Activated naive CD4-positive, alpha-beta T cell treated with anti-CD3 and anti-CD28 coated beads, Interleukin-2, amount 10 ng/mL, durations not matched to agents 5 hours and 36 hours (primary cell): Measurements from ENCODE around the gene TARBP2. TPM values are rescaled to one million over a fixed set of nuclear protein-coding genes. Genes with fewer than 3 reads are reported as not detected.

Experiments
- total RNA-seq, 2 experiments: library from RNA; stranded (reverse); gene quantifications; one replicate each; pipeline ENCODE4 v1.2.3, GENCODE V29; 2021

TARBP2 gene, protein sequence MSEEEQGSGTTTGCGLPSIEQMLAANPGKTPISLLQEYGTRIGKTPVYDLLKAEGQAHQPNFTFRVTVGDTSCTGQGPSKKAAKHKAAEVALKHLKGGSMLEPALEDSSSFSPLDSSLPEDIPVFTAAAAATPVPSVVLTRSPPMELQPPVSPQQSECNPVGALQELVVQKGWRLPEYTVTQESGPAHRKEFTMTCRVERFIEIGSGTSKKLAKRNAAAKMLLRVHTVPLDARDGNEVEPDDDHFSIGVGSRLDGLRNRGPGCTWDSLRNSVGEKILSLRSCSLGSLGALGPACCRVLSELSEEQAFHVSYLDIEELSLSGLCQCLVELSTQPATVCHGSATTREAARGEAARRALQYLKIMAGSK
- total RNA-seq = 10 to 100 TPM; 32.7 to 35.0 TPM

DNA sequence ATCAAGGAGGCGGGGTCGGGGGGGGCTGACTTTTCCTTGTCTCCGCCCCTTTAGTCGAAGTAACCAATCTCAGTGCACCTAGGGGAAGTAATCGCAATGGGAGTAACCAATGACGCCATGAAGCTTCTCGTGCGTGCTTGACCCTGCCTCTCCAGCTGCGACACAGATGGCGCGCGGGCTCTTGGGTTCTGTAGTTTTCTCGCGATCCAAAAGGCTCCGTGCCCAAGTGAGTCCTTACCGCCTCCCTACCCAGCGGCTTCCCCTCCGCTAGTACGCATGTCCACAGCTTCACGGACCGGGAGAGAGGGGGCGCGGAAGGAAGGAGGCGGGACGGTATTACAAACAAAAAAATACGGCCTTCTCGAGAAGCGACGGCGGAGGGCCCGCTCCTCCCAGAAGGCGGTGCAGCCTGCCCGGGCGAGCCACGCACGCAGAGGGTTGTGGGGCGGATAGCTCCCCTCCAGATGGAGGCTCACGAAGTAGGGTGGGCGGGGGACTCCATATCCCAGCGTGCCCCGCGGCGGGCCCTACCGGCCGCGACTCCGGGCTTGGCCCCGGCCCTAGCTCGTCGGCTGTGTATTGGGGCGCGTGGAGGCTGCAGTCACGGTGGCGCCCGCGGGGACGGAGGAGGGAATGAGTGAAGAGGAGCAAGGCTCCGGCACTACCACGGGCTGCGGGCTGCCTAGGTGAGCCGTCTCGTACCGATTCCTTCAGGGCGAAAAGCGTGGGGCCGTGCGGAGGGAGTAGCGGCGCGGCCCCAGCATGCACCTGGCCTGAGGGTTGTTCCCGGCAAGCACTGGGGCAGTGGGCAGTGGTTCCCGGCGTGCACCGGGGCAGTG lies at the start of gene TARBP2:
Gene TARBP2 (plus strand): TSS at position 508 of the 839 bp plus-strand sequence. CDS start 126 bp downstream, at position 634.

GRCh38 chr12:53451661-53452158 lies 49.4 kb upstream of the TARBP2 start, which contains the start of gene PCBP2:
PCBP2 (plus strand) TSS chr12:53452102; CDS start chr12:53454801, 2,699 bp downstream.

DNA sequence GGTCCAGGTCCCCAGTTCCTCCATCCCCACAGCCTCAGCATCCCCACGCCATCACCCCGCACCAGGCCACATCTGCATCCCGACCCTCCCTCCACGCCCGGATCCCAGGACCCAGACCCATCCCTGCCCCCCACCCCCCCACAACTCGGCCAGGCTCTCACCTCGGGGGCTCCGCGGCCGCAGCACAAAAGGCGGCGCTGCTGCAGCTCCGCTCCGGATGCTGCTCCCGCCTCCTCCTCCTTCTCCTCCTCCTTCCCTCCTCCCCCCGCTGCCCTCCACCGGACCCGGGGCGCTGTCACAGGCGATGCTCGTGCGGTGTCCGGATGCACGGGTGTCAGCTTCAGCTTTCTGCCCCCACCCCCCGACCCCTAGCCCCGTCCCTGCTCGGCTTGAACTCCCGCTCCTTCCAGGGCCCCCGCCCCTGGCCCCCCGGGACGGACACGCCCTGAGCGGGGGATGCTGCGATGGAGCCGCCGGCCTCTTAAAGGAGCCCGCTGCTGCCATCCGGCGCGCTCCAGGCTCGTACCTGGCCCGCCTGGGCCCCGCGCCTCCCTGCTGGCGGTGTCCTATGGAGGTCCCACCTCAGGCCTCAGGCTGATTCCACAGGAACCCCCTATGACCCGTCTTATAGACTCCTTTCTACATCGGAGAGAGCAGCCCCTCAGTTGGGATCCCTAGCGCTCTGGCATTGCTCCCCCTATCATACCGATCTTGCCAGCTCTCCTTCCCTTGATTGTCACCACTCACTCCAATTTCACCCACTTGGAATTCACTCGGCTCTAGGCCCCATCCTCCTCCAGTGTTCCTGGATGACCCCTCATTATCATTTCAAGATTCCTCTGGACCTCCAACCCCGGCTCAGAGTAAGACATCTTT lies 1.6 kb upstream of the TARBP2 start, which contains the start of gene MAP3K12:
Gene MAP3K12 (minus strand): TSS at position 193 of the 876 bp plus-strand sequence. CDS start 12,067 bp downstream, outside the sequence.

GRCh38 chr12:53506881-53507602 lies 6.0 kb downstream of the TARBP2 start, which contains the start of gene NPFF:
NPFF (minus strand) TSS chr12:53507484; CDS start chr12:53507474, 10 bp downstream.

Other genes with a start within 250 kb of the TARBP2 start
- 10 to 100 TPM; 71.4 to 71.7 TPM for gene ESPL1, start 233.0 kb upstream of the TARBP2 start, total RNA-seq
- gene PFDN5, start 205.7 kb upstream of the TARBP2 start, total RNA-seq = 100 to 1,000 TPM; 362 to 390 TPM
- gene MYG1, start 201.6 kb upstream of the TARBP2 start, total RNA-seq = 10 to 100 TPM; 59.3 to 62.5 TPM
- 10 to 100 TPM; 58.3 to 62.7 TPM for gene AAAS, start 179.7 kb upstream of the TARBP2 start, total RNA-seq
- gene SP7, start 164.9 kb upstream of the TARBP2 start, total RNA-seq = not detected
- 10 to 100 TPM; 78.4 to 84.7 TPM for gene SP1, start 121.1 kb upstream of the TARBP2 start, total RNA-seq
- gene AMHR2, start 77.4 kb upstream of the TARBP2 start, total RNA-seq = not detected
- gene PRR13, start 59.5 kb upstream of the TARBP2 start, total RNA-seq = 100 to 1,000 TPM; 188 to 202 TPM
- 100 to 1,000 TPM; 919 to 946 TPM for gene PCBP2, start 49.2 kb upstream of the TARBP2 start, total RNA-seq
- 10 to 100 TPM; 25.6 to 27.2 TPM for gene MAP3K12, start 1.8 kb upstream of the TARBP2 start, total RNA-seq
- not detected for gene NPFF, start 6.2 kb downstream of the TARBP2 start, total RNA-seq
- 10 to 100 TPM; 27.9 to 29.8 TPM for gene ATF7, start 125.1 kb downstream of the TARBP2 start, total RNA-seq
- 100 to 1,000 TPM; 328 to 357 TPM for gene ATP5MC2, start 174.8 kb downstream of the TARBP2 start, total RNA-seq
- gene CALCOCO1, start 226.2 kb downstream of the TARBP2 start, total RNA-seq = 10 to 100 TPM; 71.7 to 80.0 TPM